Stimulated activated naive CD8-positive, alpha-beta T cell treated with anti-CD3 and anti-CD28 coated beads, Interleukin-15, Interleukin-2, amounts not matched to agents 100 U/mL and 50 U/mL, for 24 hours (primary cell): ENCODE results near the gene PRDM11.

Source experiments
- ATAC-seq: fragments of 150-1000 bp; cut with Tn5 transposase; one replicate; pipeline ENCODE4 v1.10.0; 2021
- DNase-seq: peaks from one replicate; pipeline ENCODE4 v3.0.0; 2021

PRDM11 gene

GRCh38 chr11:45209891-45210699, 63.7 kb downstream of the PRDM11 start:
- no peak for DNase-seq
- no peak for ATAC-seq

- no peak for ATAC-seq
- no peak for DNase-seq
Measured at GRCh38 chr11:45210846-45211245, 64.4 kb downstream of the PRDM11 start.

GRCh38 chr11:45211732-45212131, 65.3 kb downstream of the PRDM11 start:
- ATAC-seq: no peak
- no peak for DNase-seq

GRCh38 chr11:45212566-45213315, 66.3 kb downstream of the PRDM11 start:
- no peak for DNase-seq
- no peak for ATAC-seq

GRCh38 chr11:45213316-45213665, 66.9 kb downstream of the PRDM11 start:
- no peak for ATAC-seq
- no peak for DNase-seq

- ATAC-seq: no peak
- DNase-seq: no peak
Measured at GRCh38 chr11:45213717-45214116, 67.3 kb downstream of the PRDM11 start.

- no peak for DNase-seq
- ATAC-seq: no peak
Measured at GRCh38 chr11:45215098-45215865, 68.8 kb downstream of the PRDM11 start.

GRCh38 chr11:45216031-45216430, 69.6 kb downstream of the PRDM11 start:
- no peak for ATAC-seq
- no peak for DNase-seq

GRCh38 chr11:45216901-45217300, 70.5 kb downstream of the PRDM11 start:
- DNase-seq (no peak), ATAC-seq (no peak)

- ATAC-seq: no peak
- no peak for DNase-seq
Measured at GRCh38 chr11:45217991-45218390, 71.6 kb downstream of the PRDM11 start.

GRCh38 chr11:45218705-45219104, 72.3 kb downstream of the PRDM11 start:
- DNase-seq: no peak
- ATAC-seq: no peak

GRCh38 chr11:45219411-45219810, 73.0 kb downstream of the PRDM11 start:
- ATAC-seq (no peak), DNase-seq (no peak)

- ATAC-seq: no peak
Measured at GRCh38 chr11:45223496-45223895, 77.1 kb downstream of the PRDM11 start.

GRCh38 chr11:45224766-45225165, 78.3 kb downstream of the PRDM11 start:
- DNase-seq: no peak
- no peak for ATAC-seq

More at GRCh38 chr11:45223496-45223895, 77.1 kb downstream of the PRDM11 start:
- no peak for DNase-seq

GRCh38 chr11:45225277-45225676, 78.8 kb downstream of the PRDM11 start:
- no peak for ATAC-seq
- DNase-seq: no peak

- no peak for DNase-seq
- ATAC-seq: no peak
Measured at GRCh38 chr11:45225961-45226871, 79.8 kb downstream of the PRDM11 start.

- ATAC-seq (no peak), DNase-seq (no peak)
Measured at GRCh38 chr11:45226901-45227300, 80.5 kb downstream of the PRDM11 start.

GRCh38 chr11:45227836-45228235, 81.4 kb downstream of the PRDM11 start:
- ATAC-seq: no peak
- DNase-seq: no peak

- DNase-seq: no peak
- ATAC-seq: no peak
Measured at GRCh38 chr11:45229401-45230020, 83.1 kb downstream of the PRDM11 start.

- ATAC-seq (no peak), DNase-seq (no peak)
Measured at GRCh38 chr11:45232341-45233080, 86.1 kb downstream of the PRDM11 start.
